Liver (tissue), 9 donors: ENCODE measurements around the gene PXYLP1. TPM values are rescaled to one million over a fixed set of nuclear protein-coding genes. Genes with fewer than 3 reads are reported as not detected.

Experiments used
- DNase-seq: peaks from one replicate; pipeline ENCODE4 v3.0.0-alpha.2; 2017; ENCODE audit warnings: low spot score
- H3K27ac ChIP-seq, 2 donors: one replicate each; pipeline ENCODE4 v1.7.0; 2013; ENCODE audit warnings: inconsistent platforms in 2 of 2, low read length in 2 of 2, control low read depth in 1 of 2, low read depth in 1 of 2, mild to moderate bottlenecking in 1 of 2
- H3K27me3 ChIP-seq, 4 donors: one replicate each; pipeline versions ENCODE4 v1.6.1 to v1.7.0; 2013; ENCODE audit warnings: low read length in 3 of 4, inconsistent platforms in 1 of 4, mild to moderate bottlenecking in 1 of 4, moderate library complexity in 1 of 4; ENCODE audit not compliant: control insufficient read depth in 4 of 4, insufficient read depth in 4 of 4
- H3K36me3 ChIP-seq, 4 donors: one replicate each; pipeline versions ENCODE4 v1.6.1 to v1.7.0; 2013; ENCODE audit warnings: low read length in 3 of 4, mild to moderate bottlenecking in 3 of 4, low read depth in 1 of 4, moderate library complexity in 1 of 4; ENCODE audit not compliant: control insufficient read depth in 4 of 4, insufficient read depth in 3 of 4
- H3K4me1 ChIP-seq, 4 donors: one replicate each; pipeline versions ENCODE4 v1.6.1 to v1.7.0; 2013; ENCODE audit warnings: low read length in 3 of 4, mild to moderate bottlenecking in 3 of 4, moderate library complexity in 1 of 4; ENCODE audit not compliant: control insufficient read depth in 4 of 4, insufficient read depth in 4 of 4
- H3K4me3 ChIP-seq, 3 donors: one replicate each; pipeline versions ENCODE4 v1.6.1 to v1.7.0; 2013; ENCODE audit warnings: low read length in 3 of 3, control low read depth in 1 of 3, low read depth in 1 of 3, mild to moderate bottlenecking in 1 of 3
- H3K9ac ChIP-seq, 2 donors: one replicate each; pipeline ENCODE4 v1.7.0; 2013; ENCODE audit warnings: low read length in 2 of 2, mild to moderate bottlenecking in 2 of 2, moderate library complexity in 2 of 2, control low read depth in 1 of 2, low read depth in 1 of 2
- H3K9me3 ChIP-seq, 4 donors: one replicate each; pipeline versions ENCODE4 v1.6.1 to v1.7.0; 2013; ENCODE audit warnings: low read length in 3 of 4; ENCODE audit not compliant: control insufficient read depth in 4 of 4
- EGR1 ChIP-seq, 2 donors: IDR thresholded peaks; 2 replicates each; pipeline ENCODE4 v1.6.1; 2016 to 2018; ENCODE audit warnings: antibody characterized with exemption in 2 of 2, low read depth in 2 of 2
- FOXA1 ChIP-seq: IDR thresholded peaks from 2 replicates; pipeline ENCODE4 v1.6.1; 2016; ENCODE audit warnings: antibody characterized with exemption
- FOXA2 ChIP-seq: IDR thresholded peaks from 2 replicates; pipeline ENCODE4 v1.6.1; 2016; ENCODE audit warnings: antibody characterized with exemption
- GABPA ChIP-seq, 2 donors: IDR thresholded peaks in 1 of 2; conservative IDR thresholded peaks in 1 of 2; 2 replicates each; pipeline ENCODE4 v1.6.1; 2016; ENCODE audit warnings: antibody characterized with exemption in 2 of 2, mild to moderate bottlenecking in 1 of 2, moderate library complexity in 1 of 2
- HNF4G ChIP-seq: IDR thresholded peaks from 2 replicates; pipeline ENCODE4 v1.6.1; 2016; ENCODE audit warnings: antibody characterized with exemption
- JUND ChIP-seq, 2 donors: IDR thresholded peaks; 2 replicates each; pipeline ENCODE4 v1.6.1; 2016; ENCODE audit warnings: antibody characterized with exemption in 2 of 2
- MAX ChIP-seq: IDR thresholded peaks from 2 replicates; pipeline ENCODE4 v1.6.1; 2016; ENCODE audit warnings: antibody characterized with exemption
- NR2F2 ChIP-seq: IDR thresholded peaks from 2 replicates; pipeline ENCODE4 v1.6.1; 2016; ENCODE audit warnings: antibody characterized with exemption
- RAD21 ChIP-seq, 2 donors: IDR thresholded peaks; 2 replicates each; pipeline ENCODE4 v1.6.1; 2016; ENCODE audit warnings: antibody characterized with exemption in 2 of 2, mild to moderate bottlenecking in 2 of 2
- TAF1 ChIP-seq: conservative IDR thresholded peaks from 2 replicates; pipeline ENCODE4 v1.6.1; 2016; ENCODE audit warnings: antibody characterized with exemption, mild to moderate bottlenecking
- WGBS: extraction: QIAGEN DNeasy Blood & Tissue Kit; methylation state at CpG from one replicate; pipeline ENCODE4 v1.1.7; 2013; 5-methylcytosine and 5-hydroxymethylcytosine counted together
- polyA plus RNA-seq, 2 donors: library from polyadenylated mRNA; stranded (reverse) in 1 of 2; unstranded in 1 of 2; fragments of 200-250 nt in 1 of 2; fragments of >200 nt in 1 of 2; fragmentation: Nextera tagmentation in 1 of 2; extraction: Ambion mirVana in 1 of 2; gene quantifications; one replicate each; pipeline versions ENCODE4 v1.2.1 to v1.2.3, GENCODE V29; 2013 to 2015
- total RNA-seq, 2 donors: library from RNA; depleted of rRNA; stranded (reverse); fragments of >200 nt; gene quantifications; one replicate each; pipeline ENCODE4 v1.2.3, GENCODE V29; 2014
- TF ChIP-seq, protein P1 (sequence below): IDR thresholded peaks from 2 replicates; pipeline ENCODE4 v1.6.1; 2016; ENCODE audit warnings: antibody characterized with exemption
- TF ChIP-seq, protein P2 (sequence below): IDR thresholded peaks from 2 replicates; pipeline ENCODE4 v1.6.1; 2016; ENCODE audit warnings: antibody characterized with exemption, mild to moderate bottlenecking
- TF ChIP-seq, protein P3 (sequence below): IDR thresholded peaks from 2 replicates; pipeline ENCODE4 v1.6.1; 2016; ENCODE audit warnings: antibody characterized with exemption
- TF ChIP-seq, protein P4 (sequence below): fragments of 150-350 bp; IDR thresholded peaks from 2 replicates; pipeline ENCODE4 v1.5.1; 2017; ENCODE audit warnings: improper control_type of control experiment, low read depth, low read length; ENCODE audit not compliant: missing input control
- donor health status: healthy.
- donor health status: healthy.
- donor health status: healthy.
- donor health status: healthy.
- donor health status: healthy.

Gene PXYLP1
- total and polyA plus RNA-seq, 4 donors = 1.1 to 5.3 (median 3.1) TPM

DNA sequence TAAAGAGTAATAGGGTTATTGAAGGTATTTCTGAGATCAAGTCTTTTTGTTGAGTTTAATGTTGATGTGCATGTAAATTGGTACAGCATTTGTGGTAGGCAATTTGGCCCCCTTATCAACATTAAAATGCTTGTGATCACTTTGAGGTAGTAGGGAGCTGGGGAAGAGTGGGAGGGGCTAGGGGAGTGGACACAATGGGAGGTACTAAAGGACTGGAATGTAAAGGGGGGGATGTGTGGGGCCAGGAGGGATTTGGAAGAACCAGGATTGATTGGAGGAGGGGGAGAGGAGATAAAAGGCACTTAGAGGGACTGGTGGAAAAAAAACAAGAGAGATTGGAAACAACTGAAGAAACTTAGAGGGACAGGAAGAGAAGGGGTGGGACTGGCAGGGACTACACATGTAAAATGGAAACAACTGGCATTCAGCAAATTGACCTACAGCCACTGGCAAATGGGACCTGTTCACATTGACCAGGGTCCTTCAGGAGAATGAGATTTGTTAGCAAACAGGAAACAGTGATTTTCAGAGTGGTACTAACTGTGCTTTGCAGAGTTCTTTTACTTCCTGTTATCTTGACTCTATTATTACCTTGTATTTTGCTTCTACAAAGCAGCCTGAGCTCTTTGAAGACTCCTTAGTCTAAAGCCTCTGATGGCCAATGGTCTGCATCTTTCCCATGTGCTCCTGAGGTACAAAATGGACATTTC lies 88.9 kb downstream of the PXYLP1 start:
- TF ChIP-seq, protein P1, sequence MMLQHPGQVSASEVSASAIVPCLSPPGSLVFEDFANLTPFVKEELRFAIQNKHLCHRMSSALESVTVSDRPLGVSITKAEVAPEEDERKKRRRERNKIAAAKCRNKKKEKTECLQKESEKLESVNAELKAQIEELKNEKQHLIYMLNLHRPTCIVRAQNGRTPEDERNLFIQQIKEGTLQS = no peak
- TF ChIP-seq JUND (IDR thresholded peaks at IDR 0.05) (no peak), NR2F2 (no peak), EGR1 (IDR thresholded peaks at IDR 0.05; ENCODE audit: low read depth in 2 of 2) (no peak)
- TF ChIP-seq, protein P2, sequence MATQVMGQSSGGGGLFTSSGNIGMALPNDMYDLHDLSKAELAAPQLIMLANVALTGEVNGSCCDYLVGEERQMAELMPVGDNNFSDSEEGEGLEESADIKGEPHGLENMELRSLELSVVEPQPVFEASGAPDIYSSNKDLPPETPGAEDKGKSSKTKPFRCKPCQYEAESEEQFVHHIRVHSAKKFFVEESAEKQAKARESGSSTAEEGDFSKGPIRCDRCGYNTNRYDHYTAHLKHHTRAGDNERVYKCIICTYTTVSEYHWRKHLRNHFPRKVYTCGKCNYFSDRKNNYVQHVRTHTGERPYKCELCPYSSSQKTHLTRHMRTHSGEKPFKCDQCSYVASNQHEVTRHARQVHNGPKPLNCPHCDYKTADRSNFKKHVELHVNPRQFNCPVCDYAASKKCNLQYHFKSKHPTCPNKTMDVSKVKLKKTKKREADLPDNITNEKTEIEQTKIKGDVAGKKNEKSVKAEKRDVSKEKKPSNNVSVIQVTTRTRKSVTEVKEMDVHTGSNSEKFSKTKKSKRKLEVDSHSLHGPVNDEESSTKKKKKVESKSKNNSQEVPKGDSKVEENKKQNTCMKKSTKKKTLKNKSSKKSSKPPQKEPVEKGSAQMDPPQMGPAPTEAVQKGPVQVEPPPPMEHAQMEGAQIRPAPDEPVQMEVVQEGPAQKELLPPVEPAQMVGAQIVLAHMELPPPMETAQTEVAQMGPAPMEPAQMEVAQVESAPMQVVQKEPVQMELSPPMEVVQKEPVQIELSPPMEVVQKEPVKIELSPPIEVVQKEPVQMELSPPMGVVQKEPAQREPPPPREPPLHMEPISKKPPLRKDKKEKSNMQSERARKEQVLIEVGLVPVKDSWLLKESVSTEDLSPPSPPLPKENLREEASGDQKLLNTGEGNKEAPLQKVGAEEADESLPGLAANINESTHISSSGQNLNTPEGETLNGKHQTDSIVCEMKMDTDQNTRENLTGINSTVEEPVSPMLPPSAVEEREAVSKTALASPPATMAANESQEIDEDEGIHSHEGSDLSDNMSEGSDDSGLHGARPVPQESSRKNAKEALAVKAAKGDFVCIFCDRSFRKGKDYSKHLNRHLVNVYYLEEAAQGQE = no peak
- Histone ChIP-seq H3K4me1 (peaks cover 0 to 20% (median 8%) of the 10 kb centered on the region in 4 donors), H3K27me3 (no peaks in the 10 kb centered on the region), H3K9ac (no peak overlapping the region), H3K4me3 (no peak overlapping the region), H3K36me3 (no peaks in the 10 kb centered on the region), H3K27ac (no peak overlapping the region), H3K9me3 (no peaks in the 10 kb centered on the region)
- DNase-seq = no peak

DNA sequence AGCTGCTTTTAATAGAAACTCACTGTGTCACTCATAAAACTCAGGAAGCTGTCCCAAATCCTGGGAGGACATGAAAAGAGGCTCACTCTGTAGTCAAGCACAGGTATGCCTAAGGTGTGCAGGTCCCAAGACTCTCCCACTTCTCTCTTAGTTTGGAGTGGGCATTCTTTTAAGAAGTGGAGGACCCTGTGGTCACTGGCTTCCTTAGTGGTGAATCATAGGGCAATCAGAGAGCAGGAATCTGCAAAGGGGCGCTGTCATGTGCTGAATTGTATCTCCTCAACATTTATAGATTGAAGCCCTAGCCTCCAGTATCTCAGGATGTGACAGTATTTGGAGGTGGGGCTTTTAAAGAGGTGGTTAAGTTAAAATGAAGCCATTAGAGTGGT lies 89.5 kb downstream of the PXYLP1 start:
- 95% methylated on average over 1 of the region's 1 CpG for WGBS
- no peak for DNase-seq
- H3K27ac ChIP-seq = no peak overlapping the region
- no peak for TF ChIP-seq RAD21 (IDR thresholded peaks at IDR 0.05)
- TF ChIP-seq TAF1 = no peak
- TF ChIP-seq MAX = no peak
- TF ChIP-seq FOXA1 = no peak
- no peak for TF ChIP-seq HNF4G
- TF ChIP-seq, protein P3, sequence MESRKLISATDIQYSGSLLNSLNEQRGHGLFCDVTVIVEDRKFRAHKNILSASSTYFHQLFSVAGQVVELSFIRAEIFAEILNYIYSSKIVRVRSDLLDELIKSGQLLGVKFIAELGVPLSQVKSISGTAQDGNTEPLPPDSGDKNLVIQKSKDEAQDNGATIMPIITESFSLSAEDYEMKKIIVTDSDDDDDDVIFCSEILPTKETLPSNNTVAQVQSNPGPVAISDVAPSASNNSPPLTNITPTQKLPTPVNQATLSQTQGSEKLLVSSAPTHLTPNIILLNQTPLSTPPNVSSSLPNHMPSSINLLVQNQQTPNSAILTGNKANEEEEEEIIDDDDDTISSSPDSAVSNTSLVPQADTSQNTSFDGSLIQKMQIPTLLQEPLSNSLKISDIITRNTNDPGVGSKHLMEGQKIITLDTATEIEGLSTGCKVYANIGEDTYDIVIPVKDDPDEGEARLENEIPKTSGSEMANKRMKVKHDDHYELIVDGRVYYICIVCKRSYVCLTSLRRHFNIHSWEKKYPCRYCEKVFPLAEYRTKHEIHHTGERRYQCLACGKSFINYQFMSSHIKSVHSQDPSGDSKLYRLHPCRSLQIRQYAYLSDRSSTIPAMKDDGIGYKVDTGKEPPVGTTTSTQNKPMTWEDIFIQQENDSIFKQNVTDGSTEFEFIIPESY = no peak
- TF ChIP-seq, protein P2 = no peak
- no peak for TF ChIP-seq EGR1 (IDR thresholded peaks at IDR 0.05; ENCODE audit: low read depth in 2 of 2)
- no peak for TF ChIP-seq NR2F2
- TF ChIP-seq, protein P4, sequence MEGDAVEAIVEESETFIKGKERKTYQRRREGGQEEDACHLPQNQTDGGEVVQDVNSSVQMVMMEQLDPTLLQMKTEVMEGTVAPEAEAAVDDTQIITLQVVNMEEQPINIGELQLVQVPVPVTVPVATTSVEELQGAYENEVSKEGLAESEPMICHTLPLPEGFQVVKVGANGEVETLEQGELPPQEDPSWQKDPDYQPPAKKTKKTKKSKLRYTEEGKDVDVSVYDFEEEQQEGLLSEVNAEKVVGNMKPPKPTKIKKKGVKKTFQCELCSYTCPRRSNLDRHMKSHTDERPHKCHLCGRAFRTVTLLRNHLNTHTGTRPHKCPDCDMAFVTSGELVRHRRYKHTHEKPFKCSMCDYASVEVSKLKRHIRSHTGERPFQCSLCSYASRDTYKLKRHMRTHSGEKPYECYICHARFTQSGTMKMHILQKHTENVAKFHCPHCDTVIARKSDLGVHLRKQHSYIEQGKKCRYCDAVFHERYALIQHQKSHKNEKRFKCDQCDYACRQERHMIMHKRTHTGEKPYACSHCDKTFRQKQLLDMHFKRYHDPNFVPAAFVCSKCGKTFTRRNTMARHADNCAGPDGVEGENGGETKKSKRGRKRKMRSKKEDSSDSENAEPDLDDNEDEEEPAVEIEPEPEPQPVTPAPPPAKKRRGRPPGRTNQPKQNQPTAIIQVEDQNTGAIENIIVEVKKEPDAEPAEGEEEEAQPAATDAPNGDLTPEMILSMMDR = no peak
- no peak for TF ChIP-seq FOXA2
- no peak for TF ChIP-seq GABPA (IDR thresholded peaks at IDR 0.05 in 1 of 2, conservative IDR thresholded peaks at IDR 0.05 in 1 of 2)
- no peaks in the 10 kb centered on the region for H3K9me3 ChIP-seq
- H3K4me1 ChIP-seq = peaks cover 0 to 25% (median 9%) of the 10 kb centered on the region in 4 donors
- H3K36me3 ChIP-seq = no peaks in the 10 kb centered on the region
- no peak overlapping the region for H3K9ac ChIP-seq
- no peaks in the 10 kb centered on the region for H3K27me3 ChIP-seq
- H3K4me3 ChIP-seq = no peak overlapping the region
